Urothelium cell line (cell line): ENCODE results near the gene IL18.
A peak's percentile ranks its signal among the peaks of the same experiment; 100 is the strongest.
"Not testable (repeated sequence)": the region's sequence is repeated elsewhere in the genome, so short reads cannot be mapped to it uniquely, and the experiment has no call there.

ENCODE experiments used
- DNase-seq: peaks from one replicate; pipeline ENCODE4 v3.0.0; 2011; ENCODE audit warnings: low spot score, mixed read lengths
- FAIRE-seq: peaks from 2 replicates; lab custom pipeline; 2011; peaks lifted over from hg19 to GRCh38; lab: Jason Lieb, UNC

IL18 gene

DNA sequence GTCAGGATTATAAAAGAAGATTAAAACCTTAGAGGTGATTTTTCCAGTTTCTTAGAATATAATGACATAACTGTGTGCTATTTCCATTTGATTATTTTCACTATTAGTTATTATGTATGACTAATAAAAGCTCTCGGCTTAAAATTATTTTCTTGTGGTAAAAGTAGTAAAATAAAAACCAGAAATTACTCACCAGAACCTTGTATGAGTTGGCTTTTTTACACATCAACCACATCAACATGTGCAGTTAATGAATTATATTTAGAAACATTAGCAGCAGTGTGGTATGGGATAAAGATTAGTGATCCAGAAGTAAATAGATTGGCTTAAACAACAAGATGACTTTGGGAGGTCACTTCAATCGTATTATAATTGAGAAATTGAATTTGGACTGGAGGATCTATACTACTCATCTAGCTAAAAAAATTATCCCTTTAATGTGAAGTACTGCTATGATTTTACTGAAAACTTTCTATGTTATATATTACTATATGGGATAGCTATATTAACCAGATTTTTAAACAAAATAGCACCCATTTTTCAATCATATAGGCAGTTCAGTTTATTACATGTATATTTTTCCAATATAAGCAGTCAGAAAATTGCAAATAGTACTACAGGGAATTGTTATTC, 8.6 kb upstream of the IL18 start:
- DNase-seq (no peak), FAIRE-seq (no peak)

DNA sequence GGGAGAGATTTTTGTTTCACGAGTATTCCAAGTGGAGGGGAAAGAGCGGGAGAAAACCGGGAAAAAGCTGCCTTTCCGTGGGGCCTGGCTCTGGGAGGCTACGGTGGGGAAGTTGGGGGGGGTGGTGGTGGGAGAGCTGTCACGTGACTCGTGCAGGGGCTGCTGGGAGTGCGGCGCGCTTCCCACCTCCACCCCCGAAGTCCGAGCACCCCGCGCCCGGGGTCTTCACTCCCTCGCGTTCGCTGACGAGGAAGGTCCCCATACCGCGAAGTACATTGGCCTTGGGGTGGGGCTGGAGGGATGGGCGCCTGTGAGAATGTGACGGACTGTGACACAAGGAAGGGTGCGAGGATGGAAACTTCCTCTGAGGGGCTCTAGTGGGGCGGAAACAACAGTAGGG, 3.3 kb upstream of the IL18 start, which contains the start of gene TEX12:
Gene TEX12 (plus strand): TSS at position 228 of the 400 bp plus-strand sequence. CDS start 1,897 bp downstream, outside the sequence.
- no peak for DNase-seq
- FAIRE-seq = peak; percentile 69

DNA sequence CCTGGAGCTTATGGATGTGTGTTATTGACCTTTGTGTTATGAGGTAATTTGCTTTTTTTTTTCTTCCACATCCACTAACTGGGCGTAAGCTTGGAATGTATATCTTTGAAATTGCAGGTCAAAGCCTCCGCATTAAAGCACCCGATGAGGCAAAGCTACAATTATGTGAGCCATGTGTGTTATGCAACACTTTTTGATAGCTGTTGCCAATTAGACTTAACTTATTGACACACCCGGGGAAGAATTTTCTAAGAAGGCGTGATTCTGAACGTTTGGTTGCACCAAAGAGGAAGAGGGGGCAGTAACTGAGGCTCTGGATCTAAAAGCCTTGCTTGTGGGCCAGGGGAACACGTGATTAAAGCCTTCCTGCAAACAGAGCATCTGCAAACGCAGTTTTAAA, 2.7 kb upstream of the IL18 start:
- peak; percentile 33 for DNase-seq
- FAIRE-seq = no peak

DNA sequence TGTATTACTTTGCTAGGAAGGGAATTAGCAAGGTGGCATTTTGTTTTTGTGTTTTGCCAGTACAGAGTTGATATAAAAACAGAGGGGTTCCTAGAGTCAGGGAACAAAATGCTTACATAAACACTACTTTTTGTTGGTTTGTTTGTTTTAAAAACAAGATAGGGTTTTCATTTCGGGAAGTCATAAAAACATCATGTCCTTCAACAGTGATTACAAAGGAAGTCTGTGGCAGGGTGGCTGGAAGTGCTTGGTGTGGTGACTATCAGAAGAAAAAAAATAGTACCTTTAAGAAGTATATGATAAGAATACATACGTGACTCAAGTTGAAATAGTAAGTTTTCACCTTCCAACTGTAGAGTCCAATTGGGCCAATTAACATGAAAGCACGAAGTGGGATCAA, 1.2 kb upstream of the IL18 start:
- FAIRE-seq = no peak
- no peak for DNase-seq

DNA sequence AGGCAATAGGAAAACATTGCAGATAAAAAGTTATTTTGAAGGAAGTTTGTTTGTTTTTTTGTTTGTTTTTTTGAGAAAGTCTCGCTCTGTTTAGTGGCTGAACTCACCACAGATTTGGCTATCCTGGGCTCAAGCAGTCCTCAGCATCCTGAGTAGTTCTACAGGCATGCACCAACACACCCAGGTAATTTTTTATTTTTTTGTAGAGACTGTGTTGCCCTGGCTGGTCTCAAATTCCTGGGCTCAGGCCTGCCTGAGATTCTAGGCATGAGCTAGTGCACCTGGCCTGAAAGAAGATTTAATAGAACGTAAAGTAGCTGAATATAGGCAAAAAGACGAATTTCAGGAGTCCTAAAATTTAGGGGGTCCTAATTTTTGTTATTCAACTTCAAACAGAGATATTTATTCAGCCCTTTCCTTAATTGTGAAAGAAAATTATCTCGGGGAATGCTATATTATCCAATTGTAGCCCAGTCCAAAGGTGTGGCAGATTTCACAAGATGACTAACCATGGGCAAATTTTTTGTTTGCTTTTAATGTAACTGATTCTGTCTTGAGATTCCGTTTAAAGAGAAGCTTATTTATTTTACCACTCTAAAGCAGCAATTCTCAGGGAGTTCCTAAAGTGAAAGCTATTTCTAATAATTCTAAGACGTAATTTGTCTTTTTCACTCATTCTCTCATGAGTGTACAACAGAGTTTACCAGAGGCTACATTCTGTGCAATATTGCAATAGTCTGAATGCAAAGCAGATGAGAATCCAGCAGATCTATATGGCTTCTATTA, 940 bp downstream of the IL18 start:
- no peak for DNase-seq
- no peak for FAIRE-seq

DNA sequence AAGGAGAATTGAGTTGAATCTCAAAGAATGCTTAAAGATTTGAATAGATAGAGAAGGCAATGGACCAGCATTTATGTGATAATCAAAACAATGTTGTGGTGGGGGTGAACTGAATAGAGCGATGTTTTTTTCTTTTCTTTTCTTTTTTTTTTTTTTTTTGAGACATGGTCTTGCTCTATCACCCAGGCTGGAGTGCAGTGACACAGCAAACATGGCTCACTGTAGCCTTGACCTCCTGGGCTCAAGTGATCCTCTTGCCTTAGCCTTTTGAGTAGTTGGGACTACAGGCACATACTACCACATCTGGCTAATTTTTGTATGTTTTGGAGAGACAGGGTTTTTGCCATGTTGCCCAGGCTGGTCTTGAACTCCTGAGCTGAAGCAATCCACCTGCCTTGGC, 1.7 kb downstream of the IL18 start:
- peak; percentile 5 for FAIRE-seq
- not testable (repeated sequence) for DNase-seq

DNA sequence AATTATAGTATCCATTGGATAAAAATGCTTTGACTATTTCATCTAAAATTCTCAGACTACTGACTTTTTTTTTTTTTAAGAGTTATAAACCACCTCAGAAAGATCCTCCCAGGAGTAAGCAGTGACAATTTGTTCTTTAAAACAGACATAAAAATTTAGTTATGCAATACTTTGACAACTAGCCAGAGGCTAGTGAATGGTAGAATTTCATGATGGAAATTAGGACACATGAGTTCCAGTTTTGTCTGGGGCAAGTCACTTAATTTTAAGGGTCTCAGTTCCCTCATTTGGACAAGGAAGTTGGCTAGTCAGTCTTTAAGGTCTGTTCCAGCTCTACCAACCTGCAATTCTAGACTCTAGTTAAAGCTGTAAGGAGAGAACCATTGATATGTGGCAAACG, 2.9 kb downstream of the IL18 start:
- DNase-seq = no peak

DNA sequence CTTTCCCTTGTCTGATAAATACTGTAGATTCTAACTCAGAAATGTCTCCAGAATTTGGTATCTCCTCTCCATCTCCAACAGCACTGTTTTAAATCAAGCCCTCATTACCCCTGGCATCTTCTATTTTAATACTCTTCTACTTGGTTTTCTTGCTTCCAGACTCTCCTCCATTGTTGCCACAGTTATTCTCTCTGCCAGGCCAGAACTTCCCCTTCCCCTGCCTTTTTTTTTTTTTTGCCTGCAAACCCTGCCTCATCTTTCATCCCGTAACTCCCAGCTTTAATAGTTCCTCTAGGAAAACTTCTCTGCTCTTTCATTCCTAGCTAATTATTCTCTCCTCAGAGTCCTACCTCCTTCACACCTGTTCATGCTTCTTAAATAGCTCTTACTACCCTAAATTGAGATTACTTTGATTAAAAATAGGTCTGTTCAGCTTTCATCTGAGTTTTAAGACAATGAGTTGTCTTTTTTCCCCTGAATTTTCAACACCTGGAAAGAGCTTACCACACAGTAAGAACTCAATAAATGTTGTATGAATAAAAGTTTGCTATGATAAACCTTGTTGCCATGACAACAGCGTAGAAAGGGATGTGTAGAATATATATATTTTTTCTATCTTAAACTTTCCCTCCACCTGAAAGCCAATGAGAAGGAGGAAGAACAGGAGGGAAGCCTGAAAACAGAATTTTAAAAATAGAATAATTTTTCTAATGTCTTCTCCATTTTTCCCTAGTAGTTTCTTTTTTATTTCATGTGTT, 3.6 kb downstream of the IL18 start:
- no peak for DNase-seq

More for the DNA sequence above, 2.9 kb downstream of the IL18 start:
- no peak for FAIRE-seq

DNA sequence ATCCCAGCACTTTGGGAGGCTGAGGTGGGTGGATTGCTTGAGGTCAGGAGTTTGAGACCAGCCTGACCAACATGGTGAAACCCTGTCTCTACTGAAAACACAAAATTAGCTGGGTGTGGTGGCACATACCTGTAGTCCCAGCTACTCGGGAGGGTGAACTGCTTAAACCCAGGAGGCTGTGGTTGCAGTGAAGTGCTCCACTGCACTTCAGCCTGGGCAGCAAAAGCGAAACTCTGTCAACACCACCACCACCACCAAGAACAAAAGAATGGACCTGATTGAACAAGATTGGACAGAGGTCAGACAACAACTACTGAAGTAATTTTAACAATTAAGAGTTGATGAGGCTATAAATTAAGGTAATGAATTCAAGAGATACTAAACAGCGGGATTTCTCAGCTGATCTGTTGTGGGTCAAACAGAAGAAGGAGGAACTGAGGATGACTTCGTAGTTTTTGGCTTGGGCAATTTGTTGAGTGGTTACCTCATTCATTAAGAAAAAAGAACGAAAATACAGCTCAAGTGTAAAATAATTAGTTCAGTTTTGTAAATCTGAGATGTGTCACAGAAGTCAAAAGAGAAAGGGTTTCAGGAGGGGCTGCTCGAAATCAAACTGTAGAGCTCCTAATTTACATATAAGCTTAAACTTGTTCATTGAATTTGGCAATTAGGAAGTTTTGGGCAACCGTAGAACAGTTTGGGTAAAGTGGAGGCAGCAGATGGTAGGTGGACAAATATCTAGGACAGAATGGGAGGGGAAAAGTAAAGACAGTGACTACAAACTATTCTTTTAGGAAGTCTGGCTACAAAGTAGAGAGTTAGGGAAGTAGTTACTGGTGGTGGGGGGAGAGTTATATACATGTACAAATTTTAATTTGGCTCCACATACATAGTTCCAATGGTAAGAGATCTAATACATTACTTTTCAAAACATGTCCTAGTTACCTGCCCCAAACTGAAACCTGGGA, 4.5 kb downstream of the IL18 start:
- DNase-seq = no peak
- peak; percentile 40 for FAIRE-seq

More for the DNA sequence above, 3.6 kb downstream of the IL18 start:
- no peak for FAIRE-seq

DNA sequence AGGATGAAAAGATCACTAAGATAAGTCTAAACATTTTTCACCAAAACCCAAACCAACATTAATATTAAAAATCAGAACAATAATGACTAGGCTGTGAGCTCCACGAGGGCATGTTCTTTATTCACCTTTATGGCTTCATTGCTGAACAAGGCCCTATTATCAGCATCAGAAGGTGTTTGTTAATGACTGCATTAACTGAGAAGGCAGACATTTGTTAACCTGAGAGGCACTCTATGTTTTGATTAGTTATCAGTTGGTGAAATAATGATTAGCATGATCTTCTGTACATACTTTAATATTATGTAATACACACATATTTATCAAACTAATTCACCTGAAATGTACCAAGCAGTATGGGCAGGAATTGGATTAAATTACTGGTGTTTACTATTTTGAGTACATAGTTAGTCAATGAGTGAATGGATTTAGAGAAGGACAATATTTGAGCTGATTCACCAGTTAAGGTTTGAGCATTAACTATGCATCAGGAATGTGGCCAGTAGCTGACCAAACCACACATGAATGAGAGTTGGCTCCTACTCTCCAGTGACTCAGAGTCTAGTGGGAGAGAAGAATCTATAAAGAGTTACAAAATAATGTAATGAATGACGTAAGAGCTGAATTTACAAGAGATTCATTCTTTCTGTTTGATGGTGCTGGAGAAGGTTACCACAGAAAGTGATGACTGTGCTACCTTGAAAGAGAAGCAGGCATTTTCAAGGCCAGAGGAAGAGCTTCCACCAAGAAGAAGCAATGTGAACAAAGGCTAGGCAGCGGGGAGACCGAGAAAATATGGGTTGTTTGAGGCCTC, 6.7 kb downstream of the IL18 start:
- peak; percentile 89 for FAIRE-seq

DNA sequence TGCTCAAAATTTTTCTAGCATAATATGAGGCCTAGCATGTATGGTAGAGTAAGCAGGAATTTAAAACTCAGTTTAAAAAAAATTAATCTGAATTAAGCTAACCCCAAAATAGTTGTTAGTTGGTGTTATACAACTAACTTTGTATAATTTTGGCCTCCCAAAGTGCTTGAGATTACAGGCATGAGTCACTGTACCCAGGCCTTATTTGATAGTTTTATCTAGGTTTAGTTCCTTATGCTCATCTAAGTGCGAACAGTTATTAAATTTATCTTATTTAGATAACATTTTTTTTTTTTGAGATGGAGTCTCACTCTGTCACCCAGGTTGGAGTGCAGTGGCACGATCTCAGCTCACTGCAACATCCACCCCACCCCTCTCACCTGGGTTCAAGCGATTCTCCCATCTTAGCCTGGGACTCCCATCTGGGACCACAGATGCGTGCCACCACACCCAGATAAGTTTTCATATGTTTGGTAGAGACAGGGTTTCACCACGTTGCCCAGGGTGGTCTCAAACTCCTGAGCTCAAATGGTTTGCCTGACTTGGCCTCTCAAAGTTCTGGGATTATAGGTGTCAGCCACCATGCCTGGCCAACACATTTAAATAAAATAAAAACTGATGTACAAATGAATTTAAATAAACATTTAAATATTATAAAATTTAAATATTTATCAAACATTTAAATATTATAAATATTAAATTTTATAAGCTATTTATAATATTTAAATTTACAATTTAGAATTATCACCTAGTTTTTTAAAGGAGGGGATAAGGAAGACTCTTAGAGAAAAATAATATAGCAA, 7.5 kb downstream of the IL18 start:
- DNase-seq (no peak), FAIRE-seq (no peak)

More for the DNA sequence above, 6.7 kb downstream of the IL18 start:
- peak; percentile 90 for DNase-seq

DNA sequence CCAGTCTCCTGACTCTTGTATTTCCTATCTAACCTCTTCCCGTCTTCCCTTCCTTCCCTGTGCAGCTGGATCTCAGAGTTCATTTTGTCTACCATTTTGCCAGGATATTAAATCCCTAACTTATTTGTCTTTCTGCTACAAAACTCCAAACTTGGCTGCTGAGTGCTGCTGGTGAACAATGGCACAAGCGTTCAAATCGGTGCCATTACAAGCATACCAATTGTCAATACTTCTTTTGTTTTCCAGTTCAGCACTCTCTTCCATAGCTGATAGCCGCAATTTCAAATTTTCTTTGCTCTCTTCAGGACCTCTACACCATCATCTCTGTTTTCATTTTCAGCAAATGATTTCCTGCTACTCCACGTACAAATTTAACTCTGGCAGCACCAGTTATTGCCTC, 13.4 kb downstream of the IL18 start:
- DNase-seq (no peak), FAIRE-seq (no peak)

DNA sequence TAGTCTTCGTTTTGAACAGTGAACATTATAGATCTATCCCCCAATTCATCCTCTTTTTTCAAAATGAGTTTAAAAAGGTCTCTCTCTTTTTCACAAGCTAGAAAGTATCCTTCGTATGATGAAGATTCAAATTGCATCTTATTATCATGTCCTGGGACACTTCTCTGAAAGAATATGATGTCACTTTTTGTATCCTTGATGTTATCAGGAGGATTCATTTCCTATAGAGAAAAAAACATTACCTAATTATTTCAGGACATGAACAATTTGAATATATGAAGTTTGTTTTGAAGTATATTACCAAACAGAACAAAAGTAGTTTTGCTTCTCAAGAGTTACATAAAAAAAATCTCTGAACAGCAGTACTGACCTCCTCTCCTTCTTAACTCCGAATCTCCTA, 20.3 kb downstream of the IL18 start:
- DNase-seq = no peak
- no peak for FAIRE-seq

DNA sequence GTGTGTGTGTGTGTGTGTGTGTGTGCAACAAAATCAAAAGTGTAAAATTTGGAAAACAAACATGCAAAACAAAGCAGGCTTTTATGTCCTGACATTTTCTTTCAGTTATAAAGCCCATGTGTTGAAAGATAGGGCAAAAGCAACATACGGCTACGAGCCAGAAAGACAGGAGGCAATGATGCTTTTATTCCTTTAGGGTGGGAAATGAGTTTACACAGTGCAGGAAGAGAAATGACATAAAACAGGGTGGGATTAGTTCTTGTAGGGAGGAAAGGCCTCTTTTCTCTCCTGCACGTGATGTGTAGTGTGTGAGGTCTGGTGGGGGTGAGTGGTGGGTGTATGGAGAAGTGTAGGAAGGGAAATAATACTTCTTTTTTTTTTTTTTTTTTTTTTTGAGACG, 29.4 kb downstream of the IL18 start:
- FAIRE-seq (no peak), DNase-seq (no peak)

DNA sequence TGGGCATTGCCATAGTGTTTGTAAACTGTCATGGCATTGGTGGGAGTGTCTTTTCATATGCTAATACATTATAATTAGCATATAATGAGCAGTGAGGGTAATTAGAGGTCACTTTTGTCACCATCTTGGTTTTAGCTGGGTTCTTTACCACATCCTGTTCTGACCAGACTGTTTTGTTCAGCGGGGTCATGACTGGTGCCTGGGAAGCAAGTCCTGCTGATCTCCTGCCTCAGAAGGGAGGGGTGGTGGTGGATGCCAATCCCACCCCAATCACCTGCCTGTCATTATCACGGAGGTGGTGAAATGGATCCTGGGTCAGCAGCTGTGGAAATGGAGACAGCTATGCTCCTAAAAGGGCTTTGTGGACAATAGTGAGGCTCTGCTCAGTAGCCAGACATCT, 31.2 kb downstream of the IL18 start:
- DNase-seq (peak; percentile 25), FAIRE-seq (peak; percentile 63)

DNA sequence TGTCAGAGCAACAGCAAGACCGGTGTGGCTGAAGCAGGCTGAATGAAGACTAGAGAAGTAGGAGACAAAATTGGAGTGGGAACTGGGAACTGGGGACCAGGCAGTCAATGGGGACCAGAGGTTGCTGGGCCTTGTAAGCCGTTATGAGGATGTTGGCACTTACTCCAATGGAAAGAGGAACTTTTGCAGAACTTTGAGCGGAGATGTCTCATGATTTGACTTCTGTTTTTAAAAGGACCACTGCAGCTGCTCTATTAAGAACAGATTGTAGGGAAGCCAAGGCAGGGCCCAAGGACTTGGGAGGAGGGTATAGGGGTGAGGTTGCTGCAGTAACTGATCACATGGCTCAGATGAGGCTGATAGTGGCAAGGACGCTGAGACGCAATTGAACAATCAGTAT, 34.2 kb downstream of the IL18 start:
- FAIRE-seq = no peak

DNA sequence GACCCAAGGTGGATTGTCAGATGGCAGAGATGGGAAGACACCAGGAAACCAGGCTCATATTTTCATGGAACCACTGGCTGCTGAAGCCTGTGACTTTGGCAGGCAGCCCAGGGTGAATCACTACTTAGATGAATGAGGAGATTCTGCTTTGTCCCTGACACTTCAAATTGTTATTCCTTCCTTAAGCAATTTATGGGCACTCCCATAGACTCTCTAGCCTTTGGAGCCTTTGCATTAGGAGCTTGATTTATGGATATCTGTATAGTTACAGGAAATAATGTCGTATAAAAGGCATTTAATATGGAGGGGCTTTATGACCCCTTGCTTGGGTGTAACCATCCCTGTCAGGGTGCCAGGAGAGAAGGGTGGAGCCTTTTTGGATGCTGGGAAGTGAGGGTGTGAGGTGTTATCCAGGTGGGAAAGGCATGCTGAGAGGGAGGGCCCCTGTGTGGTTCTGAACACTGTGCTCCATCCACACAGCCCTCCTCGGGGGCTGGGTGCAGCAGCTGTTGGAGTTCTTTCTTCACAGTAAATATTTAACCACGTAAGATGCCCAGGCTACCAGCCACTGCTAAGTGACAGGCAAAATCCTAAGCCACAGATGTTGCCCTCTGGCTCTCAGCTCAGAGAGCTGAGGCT, 35.3 kb downstream of the IL18 start:
- FAIRE-seq (no peak), DNase-seq (peak; percentile 89)

More for the DNA sequence above, 34.2 kb downstream of the IL18 start:
- DNase-seq = no peak

DNA sequence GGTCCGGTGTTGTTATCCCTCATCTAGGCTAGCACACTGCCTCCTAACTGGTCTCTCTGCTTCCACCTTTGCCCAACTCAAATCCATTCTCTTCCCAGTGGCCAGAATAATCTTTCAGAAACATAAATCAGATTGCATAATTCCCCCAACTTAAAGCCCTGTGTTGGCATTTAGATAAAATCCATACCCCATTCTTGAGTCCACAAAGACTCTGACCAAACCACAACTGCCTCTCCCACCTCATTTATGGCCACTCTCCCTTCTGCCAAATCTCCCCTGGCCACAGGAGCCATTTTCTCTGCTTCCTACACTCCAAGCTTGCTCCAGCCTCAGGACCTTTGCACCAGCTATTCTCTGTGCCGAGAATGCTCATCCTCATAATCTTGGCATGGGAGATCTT, 36.8 kb downstream of the IL18 start:
- FAIRE-seq (no peak), DNase-seq (no peak)
